ENCODE results near the gene FAM209A.
"Not testable (repeated sequence)": the region's sequence is repeated elsewhere in the genome, so short reads cannot be mapped to it uniquely, and the experiment has no call there.

Gene FAM209A, protein sequence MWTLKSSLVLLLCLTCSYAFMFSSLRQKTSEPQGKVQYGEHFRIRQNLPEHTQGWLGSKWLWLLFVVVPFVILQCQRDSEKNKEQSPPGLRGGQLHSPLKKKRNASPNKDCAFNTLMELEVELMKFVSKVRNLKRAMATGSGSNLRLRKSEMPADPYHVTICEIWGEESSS

DNA sequence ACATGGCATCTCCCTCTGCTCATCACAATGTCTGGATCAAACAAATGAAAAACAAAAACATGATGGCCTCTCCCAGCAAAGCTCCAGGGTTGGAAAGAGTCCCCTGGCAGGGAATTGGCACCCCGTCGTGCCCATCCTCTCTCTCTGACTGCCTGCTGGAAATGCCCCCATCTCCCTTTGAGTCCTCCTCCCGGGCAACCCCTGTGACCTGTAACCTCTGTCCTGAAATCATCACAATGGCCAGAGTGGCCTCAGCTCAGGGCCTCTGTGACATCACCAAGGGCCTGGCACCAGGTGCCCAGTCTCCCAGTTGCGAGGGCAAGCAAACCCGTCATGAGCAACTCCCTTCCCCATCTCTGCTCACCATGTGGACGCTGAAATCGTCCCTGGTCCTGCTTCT lies at the start of gene FAM209A:
FAM209A (plus strand) TSS at position 301 of the 400 bp plus-strand sequence; CDS start at position 366, 65 bp downstream.
- DNase-seq = not testable (repeated sequence)

DNA sequence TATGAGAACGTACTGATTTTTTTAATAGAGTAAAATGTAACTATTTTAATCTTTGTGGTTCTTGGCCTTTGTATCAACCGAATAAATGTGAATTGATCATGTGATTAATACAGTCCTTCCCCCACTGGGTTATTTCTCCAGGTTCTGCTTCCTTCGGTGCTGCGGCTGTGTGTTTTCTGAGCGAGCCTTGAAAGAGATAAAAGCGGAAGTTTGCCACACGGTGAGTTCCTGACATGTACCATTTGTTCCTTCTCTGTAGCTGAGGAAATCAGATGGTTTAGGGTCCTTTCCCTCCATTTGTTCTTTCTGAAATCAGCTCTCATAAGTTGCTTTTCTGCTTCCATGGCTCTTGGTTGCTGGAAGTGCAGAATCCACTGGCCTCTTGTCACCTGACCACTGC lies 40.6 kb upstream of the FAM209A start:
- DNase-seq = peak; percentile 37

DNA sequence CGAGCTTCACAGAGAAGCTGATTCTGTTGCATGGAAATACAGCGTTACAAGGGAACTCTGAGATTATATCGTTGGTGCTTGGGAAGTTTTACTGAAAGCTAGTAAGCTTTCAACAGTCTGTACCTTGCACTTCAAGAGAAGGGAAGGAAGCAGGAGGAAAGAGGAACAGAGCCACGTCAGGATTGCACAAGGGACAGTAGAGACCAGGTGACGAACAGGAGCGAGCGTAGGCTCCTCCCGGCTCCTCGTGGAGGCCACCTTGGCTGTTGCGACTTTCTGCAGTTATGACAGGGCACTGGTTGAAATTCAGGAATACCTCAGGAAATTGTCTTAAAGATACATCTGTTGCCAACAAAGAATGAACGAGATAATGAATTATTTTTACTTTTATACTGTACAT lies 37.3 kb upstream of the FAM209A start:
- DNase-seq = no peak

DNA sequence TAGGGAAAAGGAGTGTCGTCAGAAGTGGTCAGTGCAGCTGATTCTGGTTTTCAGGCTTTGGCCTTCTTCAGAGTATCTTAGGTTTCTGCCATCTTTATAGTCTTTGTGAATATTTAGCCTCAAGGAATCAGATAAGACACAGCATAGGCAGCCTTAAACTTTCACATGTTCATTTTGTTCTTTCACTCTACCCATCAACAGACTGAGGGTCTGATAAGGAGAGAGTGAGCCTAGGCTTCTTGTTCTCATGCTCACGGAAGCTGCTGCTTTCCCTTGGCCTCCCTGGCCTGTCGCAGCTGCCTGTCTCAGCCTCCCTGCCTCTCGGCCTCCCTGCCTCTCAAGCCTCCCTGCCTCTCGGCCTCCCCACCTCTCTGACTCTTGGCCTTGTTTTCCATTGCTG lies 36.0 kb upstream of the FAM209A start:
- DNase-seq = no peak

DNA sequence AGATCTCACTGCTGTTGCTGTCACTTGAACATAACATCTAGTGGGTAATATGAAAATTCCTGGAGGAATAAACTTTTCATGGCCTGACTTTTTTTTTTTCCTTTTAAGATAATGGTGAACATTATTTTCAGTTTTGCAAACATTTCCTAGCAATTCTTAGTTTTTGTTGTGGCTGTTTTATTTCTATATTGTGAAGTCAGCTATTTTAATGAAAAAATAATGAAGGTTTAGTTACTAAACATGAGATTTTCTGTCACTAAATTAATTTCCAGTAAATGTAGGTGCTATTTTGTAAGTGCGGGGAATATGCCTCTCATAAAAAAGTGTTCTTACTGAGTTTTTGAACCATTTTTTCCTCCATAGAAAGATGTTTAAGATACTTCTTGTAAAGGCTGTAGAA lies 23.4 kb upstream of the FAM209A start:
- DNase-seq = no peak

DNA sequence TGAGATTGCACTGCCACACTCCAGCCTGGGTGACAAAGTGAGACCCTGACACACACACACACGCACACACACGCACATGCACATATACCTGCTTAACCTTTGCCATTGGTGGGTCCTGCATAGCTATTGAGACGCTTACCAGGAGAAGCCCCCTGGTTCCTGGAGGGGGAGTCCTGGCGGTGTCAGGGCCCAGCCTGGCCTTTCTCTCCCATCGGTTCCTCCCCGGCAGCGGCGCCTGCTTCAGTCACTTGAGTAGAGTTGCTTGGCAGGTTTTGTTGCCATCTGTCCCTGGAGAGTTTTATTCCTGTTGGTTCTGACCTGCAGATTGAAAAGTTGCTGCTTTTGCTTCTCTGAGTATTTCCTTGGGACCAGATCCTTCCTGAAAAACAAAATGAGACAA lies 20.6 kb upstream of the FAM209A start:
- DNase-seq = no peak

DNA sequence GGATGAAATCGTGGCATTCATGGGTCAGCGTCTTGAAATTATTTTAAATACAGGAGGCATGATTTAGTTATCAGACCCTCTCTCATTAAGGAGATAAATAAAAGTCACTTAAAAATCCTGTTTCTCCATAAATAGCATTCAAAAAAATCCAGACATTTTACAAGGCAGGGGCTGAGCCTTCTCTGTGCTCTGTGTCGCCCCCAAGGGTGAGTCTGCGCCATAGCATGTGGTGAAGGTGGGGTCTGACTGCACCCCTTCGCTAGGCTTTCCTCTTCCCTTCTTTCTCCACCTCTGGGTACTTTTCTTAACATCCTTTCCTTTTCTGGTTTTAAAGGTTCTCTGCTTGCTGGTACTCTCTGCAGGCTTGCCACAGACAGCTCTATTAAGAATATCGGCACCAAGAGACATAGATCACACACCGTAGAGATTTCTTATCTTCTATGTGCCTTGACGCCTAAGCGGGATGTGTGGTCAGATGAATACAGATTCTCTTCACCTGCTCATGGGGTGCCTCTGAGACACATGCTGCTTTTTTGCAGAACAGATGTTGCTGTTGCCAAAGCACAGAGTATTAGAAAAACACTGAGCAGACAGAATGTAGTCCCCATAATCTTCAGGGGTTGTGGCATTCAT lies 20.1 kb upstream of the FAM209A start:
- DNase-seq = peak; percentile 37

DNA sequence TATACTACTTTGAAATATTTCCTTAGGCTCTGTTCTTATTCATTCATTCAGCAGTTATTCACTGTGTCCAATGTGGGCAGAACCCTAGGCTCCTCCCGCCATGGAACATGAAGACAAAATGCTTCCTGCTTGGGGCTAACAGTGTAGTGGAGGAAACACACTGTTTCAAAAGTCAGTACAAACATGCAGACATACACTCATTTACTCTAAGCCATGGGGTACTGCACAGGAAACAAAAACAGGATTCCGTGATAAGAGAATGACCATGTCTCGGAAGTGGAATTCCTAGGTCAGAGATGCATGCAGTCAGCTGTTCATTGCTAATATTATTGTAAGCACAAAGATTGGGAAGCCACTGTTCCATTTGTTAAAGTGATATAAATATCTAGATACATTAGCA lies 18.4 kb upstream of the FAM209A start:
- DNase-seq = no peak

DNA sequence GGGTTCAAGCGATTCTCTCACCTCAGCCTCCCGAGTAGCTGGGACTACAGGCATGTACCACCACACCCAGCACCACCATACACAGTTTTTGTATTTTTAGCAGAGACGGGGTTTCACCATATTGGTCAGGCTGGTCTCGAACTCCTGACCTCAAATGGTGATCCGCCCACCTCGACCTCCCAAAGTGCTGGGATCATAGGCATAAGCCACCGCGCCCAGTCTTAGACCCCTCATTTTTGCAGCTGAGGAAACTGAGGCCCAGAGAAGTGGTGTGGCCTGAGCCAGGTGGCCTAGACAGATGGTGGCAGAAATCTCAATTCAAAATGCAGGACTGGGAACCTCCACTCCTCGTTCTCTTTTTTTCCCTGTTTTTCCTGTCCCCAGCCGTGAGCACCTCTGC lies 12.6 kb upstream of the FAM209A start:
- no peak for DNase-seq

DNA sequence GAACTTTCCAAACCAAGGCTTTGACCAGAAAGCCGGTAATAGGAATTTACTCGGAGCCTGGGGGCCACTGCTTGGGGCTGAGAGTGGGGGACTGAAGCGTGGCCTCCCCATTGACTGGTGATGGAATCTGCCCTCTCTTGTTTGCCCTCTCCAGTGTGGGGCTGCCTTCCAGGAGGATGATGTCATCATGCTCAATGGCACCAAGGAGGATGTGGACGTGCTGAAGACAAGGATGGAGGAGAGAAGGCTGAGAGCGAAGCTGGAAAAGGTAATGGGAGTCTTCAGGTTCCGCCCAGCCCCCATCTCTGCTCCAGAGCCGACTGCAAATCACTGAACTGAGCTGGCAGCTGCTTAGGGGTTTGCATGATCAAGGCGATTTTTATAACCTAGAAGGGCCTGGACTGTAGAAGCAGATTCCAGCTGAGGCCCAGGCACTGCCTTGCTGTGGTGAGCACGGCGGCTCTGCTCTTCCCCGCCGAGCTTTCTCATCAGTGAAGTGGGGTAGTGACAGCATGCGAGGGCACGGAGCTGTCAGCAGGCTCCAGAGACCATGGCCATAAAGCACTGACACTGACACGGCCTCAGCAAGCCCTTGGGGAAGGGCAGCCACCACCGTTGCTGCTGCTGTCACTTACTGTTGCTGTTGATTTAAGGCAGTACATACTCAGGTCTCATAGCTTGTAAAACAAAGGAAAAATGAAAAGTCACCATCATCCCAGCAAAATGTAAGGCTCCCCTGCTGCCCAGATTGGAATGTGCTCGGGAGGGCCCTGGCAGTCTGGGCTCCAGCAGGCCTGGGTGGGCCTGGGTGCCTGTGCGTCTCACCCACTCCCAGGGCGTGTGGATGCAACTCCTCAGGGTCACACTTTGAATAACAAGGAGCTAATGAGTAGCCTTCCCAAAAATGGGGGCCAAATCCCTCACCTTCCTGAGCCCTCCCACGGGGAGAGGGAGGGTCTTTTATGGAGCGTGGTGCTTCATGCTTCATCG lies 11.1 kb upstream of the FAM209A start:
- no peak for DNase-seq

DNA sequence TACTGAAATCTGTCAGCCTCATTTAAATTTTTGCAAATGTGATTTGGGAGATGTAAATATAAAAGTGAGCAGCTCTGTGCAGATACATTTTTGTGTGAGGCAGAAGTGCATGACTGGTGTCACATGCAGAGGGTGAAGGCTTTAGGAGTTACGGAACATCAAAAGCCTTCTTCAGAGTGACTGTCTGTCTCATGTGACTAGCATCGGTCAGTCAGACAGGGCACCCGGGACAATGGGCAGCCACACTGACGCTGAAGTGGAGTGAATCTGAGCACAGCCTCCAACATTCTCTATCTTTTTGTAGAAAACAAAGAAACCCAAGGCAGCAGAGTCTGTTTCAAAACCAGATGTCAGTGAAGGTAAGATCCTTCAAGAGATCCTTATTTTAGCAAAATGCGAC lies 7.9 kb upstream of the FAM209A start:
- DNase-seq = no peak

DNA sequence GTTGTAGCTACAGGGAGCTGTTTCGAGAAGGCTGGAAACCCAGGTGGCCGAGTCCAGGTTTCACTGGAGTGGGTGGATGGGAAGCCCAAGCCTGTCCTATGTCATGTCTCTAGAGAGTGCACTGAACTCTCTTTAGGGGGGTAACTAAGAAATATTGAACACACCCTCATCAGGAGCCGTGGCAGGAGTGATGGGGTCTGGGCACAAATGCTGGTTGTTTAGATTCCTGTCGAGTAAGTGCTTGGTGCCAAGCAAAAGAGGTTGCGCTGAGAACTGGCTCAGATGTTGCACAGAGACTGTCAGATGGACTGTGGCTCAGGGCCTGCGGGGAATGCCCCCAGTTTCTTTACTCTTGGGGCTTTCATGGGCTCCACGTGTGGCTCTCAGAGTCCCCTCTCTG lies 7.3 kb upstream of the FAM209A start:
- no peak for DNase-seq

DNA sequence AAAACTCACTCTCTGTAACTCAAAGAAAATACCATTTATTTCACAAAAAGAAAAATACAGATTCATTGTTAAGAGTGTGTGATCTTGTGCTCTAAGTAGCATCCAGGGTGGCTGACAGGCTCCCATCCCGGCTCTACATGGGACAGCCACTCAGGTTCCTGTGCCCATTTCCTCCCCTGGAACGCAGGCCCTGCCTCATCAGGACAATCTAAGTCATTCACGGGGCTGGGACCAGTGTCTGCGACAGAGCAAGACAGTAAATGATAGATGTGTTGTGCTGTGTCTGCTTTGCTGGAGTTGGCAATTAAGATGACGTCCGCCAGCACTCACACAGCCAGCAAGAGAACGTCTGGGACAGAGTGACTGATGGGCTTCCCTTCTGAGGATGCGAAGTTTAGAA lies 6.9 kb upstream of the FAM209A start:
- DNase-seq = no peak

DNA sequence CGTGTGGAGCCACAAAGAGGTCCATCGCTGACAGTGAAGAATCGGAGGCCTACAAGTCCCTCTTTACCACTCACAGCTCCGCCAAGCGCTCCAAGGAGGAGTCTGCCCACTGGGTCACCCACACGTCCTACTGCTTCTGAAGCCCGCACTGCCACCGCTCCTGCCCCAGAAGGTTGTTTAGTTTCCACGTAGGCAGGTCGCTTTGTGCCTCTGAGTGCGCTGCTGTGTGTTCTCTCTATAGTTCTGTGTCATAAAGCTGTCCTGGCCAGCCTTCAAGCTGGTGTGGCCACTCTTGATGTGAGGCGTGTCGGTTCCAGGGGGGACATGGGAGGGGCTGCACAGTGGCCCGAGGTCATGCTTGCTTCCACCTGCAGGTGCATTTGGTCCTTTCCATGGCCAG lies 6.4 kb upstream of the FAM209A start:
- DNase-seq = no peak

DNA sequence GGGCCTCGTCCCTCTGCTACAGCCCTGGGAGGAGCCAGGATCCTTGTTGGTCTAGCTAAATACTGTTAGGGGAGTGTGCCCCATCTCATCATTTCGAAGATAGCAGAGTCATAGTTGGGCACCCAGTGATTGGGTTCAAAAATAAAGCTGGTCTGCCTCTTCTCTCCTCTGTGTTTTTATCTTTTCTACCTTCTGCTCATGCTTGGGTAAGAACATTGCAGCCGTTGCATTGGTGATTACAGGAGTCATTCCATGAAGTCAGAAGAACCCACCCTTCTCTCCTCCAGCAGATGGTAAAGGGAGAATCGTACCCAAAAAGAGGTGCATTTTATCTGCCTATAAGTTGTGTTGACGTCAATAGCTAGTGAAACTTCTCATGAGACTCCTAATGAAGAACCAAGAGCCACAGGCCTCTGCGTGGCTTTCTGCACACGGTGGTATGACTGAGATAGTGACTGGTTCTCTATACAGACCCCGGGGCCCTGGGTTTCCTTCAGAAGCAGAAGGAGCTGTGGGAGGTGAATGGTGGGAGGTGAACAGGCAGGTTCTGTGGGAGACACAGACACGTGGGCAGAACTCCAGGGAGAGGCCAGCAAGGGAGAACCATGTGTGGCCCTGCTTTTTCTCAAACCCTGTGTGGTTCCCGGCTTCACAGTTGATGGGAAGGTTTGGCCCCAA lies 5.7 kb upstream of the FAM209A start:
- no peak for DNase-seq

DNA sequence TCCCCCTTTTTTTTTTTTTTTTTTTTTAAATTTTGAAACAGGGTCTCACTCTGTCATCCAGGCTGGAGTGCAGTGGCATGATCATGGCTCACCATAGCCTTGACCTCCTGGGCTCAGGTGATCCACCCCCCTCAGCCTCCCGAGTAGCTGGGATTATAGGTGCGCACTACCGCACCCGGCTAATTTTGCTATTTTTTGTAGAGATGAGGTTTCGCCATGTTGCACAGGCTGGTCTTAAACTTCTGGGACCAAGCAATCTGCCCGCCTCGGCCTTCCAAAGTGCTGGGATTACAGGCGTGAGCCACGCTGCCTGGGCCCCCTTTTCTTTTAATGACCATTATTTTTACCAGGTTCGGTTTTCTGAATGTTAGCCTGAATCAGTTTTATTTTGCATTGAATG lies 5.0 kb upstream of the FAM209A start:
- DNase-seq = no peak

DNA sequence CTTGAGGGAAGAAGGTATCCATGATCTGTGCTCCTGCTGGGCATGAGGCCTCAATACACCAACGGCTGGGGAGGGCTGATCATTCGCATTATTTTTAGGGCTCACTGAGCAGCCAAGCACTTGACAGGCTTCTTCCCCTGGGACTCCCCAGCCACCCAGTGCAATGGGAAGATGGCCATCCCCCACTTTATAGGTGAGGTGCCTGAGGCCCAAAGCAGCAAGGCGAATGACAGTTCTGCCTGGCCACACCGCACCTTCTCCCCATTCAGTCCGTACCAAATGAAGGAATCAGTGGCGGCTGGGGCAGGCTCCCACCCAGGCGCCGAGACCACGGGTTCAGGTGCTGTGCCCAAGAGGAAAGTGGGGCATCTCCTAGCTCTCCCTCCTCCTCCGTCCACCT lies 4.4 kb upstream of the FAM209A start:
- DNase-seq = no peak

DNA sequence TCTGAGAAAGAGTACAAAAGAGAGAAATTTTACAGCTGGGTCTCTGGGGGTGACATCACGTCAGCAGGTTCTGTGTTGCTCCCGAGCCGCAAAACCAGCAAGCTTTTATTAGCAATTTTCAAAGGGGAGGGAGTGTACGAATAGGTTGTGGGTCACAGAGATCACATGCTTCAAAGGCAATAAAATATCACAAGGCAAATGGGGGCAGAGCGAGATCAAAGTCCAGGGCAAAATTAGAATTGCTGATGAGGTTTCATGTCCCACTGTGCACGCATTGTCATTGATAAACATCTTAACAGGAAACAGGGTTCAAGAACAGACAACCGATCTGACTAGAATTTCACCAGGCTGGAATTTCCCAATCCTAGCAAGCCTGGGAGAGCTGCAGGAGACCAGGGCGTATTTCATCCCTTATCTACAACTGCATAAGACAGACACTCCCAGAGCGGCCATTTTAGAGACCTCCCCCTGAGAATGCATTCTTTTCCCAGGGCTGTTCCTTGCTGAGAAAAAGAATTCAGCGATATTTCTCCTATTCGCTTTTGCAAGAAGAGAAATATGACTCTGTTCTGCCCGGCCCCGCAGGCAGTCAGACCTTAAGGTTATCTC lies 3.7 kb upstream of the FAM209A start:
- not testable (repeated sequence) for DNase-seq

DNA sequence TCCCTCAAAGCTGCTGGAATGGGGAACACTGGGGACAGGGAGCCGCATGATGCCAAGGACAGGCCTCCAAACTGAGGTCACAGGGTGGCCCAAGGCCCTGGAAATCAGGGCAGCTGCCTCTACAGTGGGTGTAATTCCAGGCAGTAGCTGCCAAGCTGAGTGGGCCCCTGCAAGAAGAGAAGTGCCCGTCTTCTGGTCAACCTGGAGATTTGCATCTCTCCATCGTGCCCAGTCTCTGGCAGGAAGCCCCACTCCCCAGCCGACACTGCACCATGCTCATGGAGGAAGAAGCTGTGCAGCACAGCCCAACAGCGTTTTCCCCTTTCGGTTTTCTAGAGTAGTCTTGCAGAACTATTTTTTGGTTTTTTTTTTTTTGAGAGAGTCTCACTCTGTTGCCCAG lies 2.2 kb upstream of the FAM209A start:
- DNase-seq = no peak

DNA sequence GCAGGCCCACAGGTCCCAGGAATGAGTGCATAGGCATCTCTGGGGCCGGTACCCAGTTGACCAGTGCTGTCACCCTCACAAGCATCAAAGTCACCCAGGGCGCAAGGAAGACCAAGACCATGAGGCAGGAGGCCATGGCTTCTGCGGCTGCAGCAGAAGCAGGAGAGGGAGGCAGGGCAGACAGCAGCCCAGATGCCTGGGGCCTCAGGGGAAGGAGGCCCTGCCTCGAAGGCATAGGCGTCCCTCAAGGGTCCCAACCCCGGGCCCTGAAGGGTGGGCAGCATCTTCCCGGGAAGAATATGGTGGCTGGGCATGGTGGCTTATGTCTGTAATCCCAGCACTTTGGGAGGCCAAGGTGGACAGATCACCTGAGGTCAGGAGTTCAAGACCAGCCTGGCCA lies 3.0 kb downstream of the FAM209A start:
- no peak for DNase-seq

DNA sequence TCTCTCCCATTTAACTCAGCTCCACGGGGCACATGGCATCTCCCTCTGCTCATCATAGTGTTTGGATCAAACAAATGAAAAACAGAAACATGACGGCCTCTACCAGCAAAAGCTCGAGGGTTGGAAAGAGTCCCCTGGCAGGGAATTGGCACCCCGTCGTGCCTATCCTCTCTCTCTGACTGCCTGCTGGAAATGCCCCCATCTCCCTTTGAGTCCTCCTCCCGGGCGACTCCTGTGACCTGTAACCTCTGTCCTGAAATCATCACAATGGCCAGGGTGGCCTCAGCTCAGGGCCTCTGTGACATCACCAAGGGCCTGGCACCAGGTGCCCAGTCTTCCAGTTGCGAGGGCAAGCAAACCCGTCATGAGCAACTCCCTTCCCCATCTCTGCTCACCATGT lies 8.4 kb downstream of the FAM209A start, which contains the start of gene FAM209B:
FAM209B (plus strand) TSS at position 301 of the 400 bp plus-strand sequence; CDS start at position 397, 96 bp downstream.
- DNase-seq = not testable (repeated sequence)

DNA sequence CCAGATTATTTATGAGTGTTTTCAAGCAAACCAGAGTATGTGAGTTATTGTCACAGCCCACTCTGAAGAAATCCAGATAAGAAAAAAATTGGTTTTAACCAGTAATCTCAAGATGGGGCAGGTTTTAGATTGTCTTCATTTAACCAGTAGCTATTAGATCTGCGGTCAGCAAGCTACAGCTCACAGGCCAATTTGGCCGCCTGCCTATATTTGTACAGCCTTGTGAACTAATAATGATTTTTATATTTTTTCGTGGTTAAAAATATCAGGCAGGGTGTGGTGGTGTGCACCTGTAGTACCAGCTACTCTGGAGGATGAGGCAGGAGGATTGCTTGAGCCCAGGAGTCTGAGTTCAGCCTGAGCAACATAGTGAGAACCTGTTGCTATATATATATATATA lies 13.5 kb downstream of the FAM209A start:
- no peak for DNase-seq

DNA sequence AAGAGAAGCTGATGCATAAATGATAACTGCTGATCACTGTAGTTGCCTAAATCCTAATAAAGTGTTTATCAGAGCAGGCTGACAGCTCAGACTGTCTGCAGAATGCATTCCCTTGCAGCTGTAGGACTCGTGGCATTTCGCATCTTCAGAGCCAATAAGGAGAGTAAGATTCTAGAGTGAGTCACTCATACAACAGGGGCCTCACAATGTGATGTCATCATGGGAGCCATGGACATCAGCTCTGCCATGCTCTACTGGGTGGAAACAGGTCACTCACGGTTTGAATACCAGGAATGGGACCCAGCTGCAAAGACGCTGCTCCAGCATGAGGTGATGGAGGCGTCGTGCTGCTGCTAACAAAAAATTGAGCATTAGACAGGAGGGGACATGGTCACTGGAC lies 15.9 kb downstream of the FAM209A start:
- DNase-seq = no peak

Measured in CD4-positive, alpha-beta T cell treated with Interleukin-17A for 4 hours (primary cell).